Stomach (tissue), 9 donors: ENCODE measurements around the gene VPS11. TPM values are rescaled to one million over a fixed set of nuclear protein-coding genes. Genes with fewer than 3 reads are reported as not detected.

Experiments
- DNase-seq, 2 donors: peaks; one replicate each; pipeline versions ENCODE4 v3.0.0 to v3.0.0-alpha.2; 2013 to 2019
- H3K27ac ChIP-seq, 5 donors: fragments of 200-600 bp in 4 of 5; sonication (generic) in 4 of 5; one replicate each; pipeline ENCODE4 v1.5.1; 2013 to 2019; ENCODE audit warnings: mild to moderate bottlenecking in 1 of 5, moderate library complexity in 1 of 5
- H3K27me3 ChIP-seq, 3 donors: fragments of 200-600 bp; sonication (generic); one replicate each; pipeline ENCODE4 v1.5.1; 2017 to 2019; ENCODE audit warnings: mixed run types in 1 of 3
- H3K36me3 ChIP-seq, 4 donors: fragments of 200-600 bp; sonication (generic); 1 replicate in 3 of 4; 2 replicates in 1 of 4; pipeline ENCODE4 v1.5.1; 2016 to 2019
- H3K4me1 ChIP-seq, 4 donors: fragments of 200-600 bp; sonication (generic); one replicate each; pipeline ENCODE4 v1.5.1; 2016 to 2019
- H3K4me3 ChIP-seq, 4 donors: fragments of 200-600 bp; sonication (generic) in 3 of 4; one replicate each; pipeline ENCODE4 v1.5.1; 2016 to 2019; ENCODE audit warnings: mild to moderate bottlenecking in 1 of 4
- H3K9me3 ChIP-seq, 4 donors: fragments of 200-600 bp; sonication (generic); one replicate each; pipeline ENCODE4 v1.5.1; 2016 to 2019
- EP300 ChIP-seq: sonication (generic); formaldehyde crosslinking; IDR thresholded peaks from one replicate; pipeline ENCODE4 v1.6.1; 2017; ENCODE audit warnings: antibody characterized with exemption
- POLR2A ChIP-seq, 4 donors: fragments of 450-650 bp; IDR thresholded peaks; one replicate each; pipeline ENCODE4 v1.6.1; 2016; ENCODE audit warnings: antibody characterized with exemption in 4 of 4, control low read depth in 2 of 4, mild to moderate bottlenecking in 1 of 4, moderate library complexity in 1 of 4
- POLR2AphosphoS5 ChIP-seq, 3 donors: sonication (generic); formaldehyde crosslinking; IDR thresholded peaks; one replicate each; pipeline ENCODE4 v1.6.1; 2016; ENCODE audit warnings: antibody characterized with exemption in 3 of 3
- WGBS, 5 donors: extraction: QIAGEN DNeasy Blood & Tissue Kit in 3 of 5; methylation state at CpG; one replicate each; pipeline versions ENCODE4 v1.1.5 to v1.1.7; 2013 to 2018; 5-methylcytosine and 5-hydroxymethylcytosine counted together
- intact Hi-C: fragments of 100-400 bp; cut with DNase I; formaldehyde crosslinking; loops from one replicate; pipeline ENCODE4 v1.15.1; 2023; ENCODE audit warnings: low total_unique reads
- polyA plus RNA-seq, 3 donors: library from polyadenylated mRNA; stranded (reverse); fragments of 200-250 nt; gene quantifications; one replicate each; pipeline ENCODE4 v1.2.3, GENCODE V29; 2013
- total RNA-seq, 5 donors: library from RNA; depleted of rRNA; stranded (reverse); fragments of >200 nt; gene quantifications; one replicate each; pipeline versions ENCODE4 v1.1.0 to v1.2.3, GENCODE V29; 2014 to 2016
- TF ChIP-seq, protein P1 (sequence below), 7 experiments: fragments of 450-650 bp in 4 of 7; fragments of 200-600 bp in 3 of 7; sonication (generic) in 3 of 7; IDR thresholded peaks; one replicate each; pipeline ENCODE4 v1.5.1; 2016 to 2019; ENCODE audit warnings: antibody characterized with exemption in 7 of 7, control low read depth in 2 of 7, mild to moderate bottlenecking in 1 of 7
- donor health status: healthy with polysubstance abuse.
- donor health status: Bipolar disorder and iron deficiency.
- donor health status: healthy.

VPS11 gene
- total and polyA plus RNA-seq, 8 donors, result 8.2 to 190 (median 33.2) TPM

DNA sequence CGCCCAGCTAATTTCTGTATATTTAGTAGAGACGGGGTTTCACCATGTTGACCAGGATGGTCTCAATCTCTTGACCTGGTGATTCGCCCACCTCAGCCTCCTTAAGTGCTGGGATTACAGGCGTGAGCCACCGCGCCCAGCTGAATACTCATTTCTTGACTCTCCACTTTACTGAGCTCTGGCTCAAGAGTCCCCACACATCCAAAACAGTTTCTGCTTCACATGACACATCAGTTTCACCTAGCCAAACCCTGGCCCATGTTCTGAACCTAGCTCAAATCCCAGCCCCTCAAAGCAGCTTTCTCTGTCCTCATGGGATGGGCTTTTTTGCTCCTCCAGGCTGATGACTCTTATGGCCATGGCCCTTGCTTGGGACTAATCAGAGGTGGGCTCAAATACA, 20.4 kb upstream of the VPS11 start:
- Histone ChIP-seq H3K9me3 (no peaks in the 10 kb centered on the region), H3K27me3 (no peaks in the 10 kb centered on the region), H3K36me3 (peaks cover 70 to 82% (median 80%) of the 10 kb centered on the region in 4 donors), H3K4me1 (no peaks in the 10 kb centered on the region), H3K4me3 (no peak overlapping the region), H3K27ac (no peak overlapping the region)
- TF ChIP-seq EP300, result no peak
- no peak for TF ChIP-seq POLR2AphosphoS5 (IDR thresholded peaks at IDR 0.05)
- TF ChIP-seq, protein P1, sequence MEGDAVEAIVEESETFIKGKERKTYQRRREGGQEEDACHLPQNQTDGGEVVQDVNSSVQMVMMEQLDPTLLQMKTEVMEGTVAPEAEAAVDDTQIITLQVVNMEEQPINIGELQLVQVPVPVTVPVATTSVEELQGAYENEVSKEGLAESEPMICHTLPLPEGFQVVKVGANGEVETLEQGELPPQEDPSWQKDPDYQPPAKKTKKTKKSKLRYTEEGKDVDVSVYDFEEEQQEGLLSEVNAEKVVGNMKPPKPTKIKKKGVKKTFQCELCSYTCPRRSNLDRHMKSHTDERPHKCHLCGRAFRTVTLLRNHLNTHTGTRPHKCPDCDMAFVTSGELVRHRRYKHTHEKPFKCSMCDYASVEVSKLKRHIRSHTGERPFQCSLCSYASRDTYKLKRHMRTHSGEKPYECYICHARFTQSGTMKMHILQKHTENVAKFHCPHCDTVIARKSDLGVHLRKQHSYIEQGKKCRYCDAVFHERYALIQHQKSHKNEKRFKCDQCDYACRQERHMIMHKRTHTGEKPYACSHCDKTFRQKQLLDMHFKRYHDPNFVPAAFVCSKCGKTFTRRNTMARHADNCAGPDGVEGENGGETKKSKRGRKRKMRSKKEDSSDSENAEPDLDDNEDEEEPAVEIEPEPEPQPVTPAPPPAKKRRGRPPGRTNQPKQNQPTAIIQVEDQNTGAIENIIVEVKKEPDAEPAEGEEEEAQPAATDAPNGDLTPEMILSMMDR (IDR thresholded peaks at IDR 0.05), result no peak
- TF ChIP-seq POLR2A (IDR thresholded peaks at IDR 0.05), result no peak
- 86 to 90% (median 88%) methylated on average over 6 of the region's 6 CpGs for WGBS, 5 donors
- intact Hi-C loops, result no loop called here
- DNase-seq, result no peak

DNA sequence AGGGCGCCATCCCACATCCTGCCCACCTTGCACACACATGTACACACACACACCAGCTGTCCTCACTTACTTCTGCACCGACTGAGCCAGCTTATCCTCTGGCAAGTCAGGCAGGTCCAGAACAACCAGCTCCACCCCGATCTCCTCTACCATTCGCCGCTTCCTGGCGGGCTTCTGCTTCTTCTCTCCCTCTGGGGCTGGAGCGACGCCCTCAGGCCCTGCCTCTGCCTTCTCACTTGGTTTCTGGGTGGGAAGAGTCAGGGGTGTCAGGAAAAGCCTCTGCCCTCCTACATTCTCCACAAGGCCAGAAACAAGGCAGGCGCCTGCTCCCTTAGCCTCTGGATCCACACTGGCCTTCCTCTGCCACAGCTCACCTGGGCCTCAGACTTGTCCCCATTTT, 19.0 kb upstream of the VPS11 start:
- intact Hi-C loops, result no loop called here
- WGBS, 5 donors, result 94 to 96% (median 95%) methylated on average over 9 of the region's 9 CpGs
- no peak for DNase-seq
- Histone ChIP-seq H3K27me3 (no peaks in the 10 kb centered on the region), H3K4me1 (no peaks in the 10 kb centered on the region), H3K36me3 (peaks cover 83 to 97% (median 95%) of the 10 kb centered on the region in 4 donors), H3K4me3 (no peak overlapping the region), H3K9me3 (no peaks in the 10 kb centered on the region), H3K27ac (no peak overlapping the region)
- no peak for TF ChIP-seq POLR2A (IDR thresholded peaks at IDR 0.05)

GRCh38 chr11:119049081-119049480, 18.5 kb upstream of the VPS11 start:
- DNase-seq, result no peak
- Histone ChIP-seq H3K36me3 (peaks cover 87 to 99% (median 99%) of the 10 kb centered on the region in 4 donors), H3K4me3 (no peak overlapping the region), H3K9me3 (no peaks in the 10 kb centered on the region), H3K4me1 (peaks cover 0 to 2% (median under 1%) of the 10 kb centered on the region in 4 donors), H3K27me3 (no peaks in the 10 kb centered on the region), H3K27ac (no peak overlapping the region)
- TF ChIP-seq, protein P1 (IDR thresholded peaks at IDR 0.05), result no peak
- no peak for TF ChIP-seq EP300
- 86 to 98% (median 95%) methylated on average over 2 to 7 of the region's 7 CpGs for WGBS, 5 donors
- intact Hi-C loops, result no loop called here

DNA sequence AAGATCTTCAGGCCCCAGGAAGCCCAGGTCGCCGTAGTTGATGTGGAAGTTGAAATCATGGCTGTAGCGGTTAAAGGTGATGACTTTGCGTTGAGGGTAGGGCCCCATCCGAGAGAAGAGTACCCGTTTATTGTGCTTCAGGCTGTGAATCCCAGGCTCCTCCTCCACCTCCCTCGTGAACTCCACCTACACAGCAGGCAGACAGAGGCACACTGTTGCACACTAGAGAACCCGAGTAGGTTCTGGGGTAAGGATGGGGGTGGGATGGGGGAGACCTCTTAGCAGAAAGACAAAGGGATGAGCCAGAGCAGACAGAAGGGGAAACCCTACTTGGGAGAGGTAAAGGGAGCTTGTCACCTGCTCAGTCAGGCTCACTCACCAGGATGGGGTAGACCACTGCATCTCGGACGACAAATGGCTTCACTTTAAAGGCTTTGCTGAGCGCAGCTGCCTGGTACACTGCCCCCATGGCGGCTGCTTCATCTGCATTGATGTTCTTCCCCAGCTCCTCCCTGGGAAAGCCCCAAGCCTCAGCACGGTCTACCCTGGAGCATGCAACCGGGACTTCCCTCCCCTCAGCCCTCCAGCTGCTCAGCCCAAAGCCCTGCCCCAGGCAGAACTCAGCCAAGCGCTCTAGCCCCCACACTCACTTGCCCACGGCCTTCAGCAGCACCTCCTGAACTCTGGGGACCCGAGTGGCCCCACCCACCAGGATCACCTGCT, 16.0 kb upstream of the VPS11 start:
- H3K4me3 ChIP-seq, result no peak overlapping the region
- intact Hi-C loops, result no loop called here
- H3K27ac ChIP-seq, result no peak overlapping the region
- no peaks in the 10 kb centered on the region for H3K27me3 ChIP-seq
- TF ChIP-seq EP300, result no peak
- no peak for TF ChIP-seq POLR2A (IDR thresholded peaks at IDR 0.05)
- WGBS, 5 donors, result 76 to 86% (median 83%) methylated on average over 17 of the region's 17 CpGs
- DNase-seq, result no peak
- peaks cover 79 to 90% (median 88%) of the 10 kb centered on the region in 4 donors for H3K36me3 ChIP-seq
- peaks cover 13 to 27% (median 23%) of the 10 kb centered on the region in 4 donors for H3K4me1 ChIP-seq
- no peaks in the 10 kb centered on the region for H3K9me3 ChIP-seq

DNA sequence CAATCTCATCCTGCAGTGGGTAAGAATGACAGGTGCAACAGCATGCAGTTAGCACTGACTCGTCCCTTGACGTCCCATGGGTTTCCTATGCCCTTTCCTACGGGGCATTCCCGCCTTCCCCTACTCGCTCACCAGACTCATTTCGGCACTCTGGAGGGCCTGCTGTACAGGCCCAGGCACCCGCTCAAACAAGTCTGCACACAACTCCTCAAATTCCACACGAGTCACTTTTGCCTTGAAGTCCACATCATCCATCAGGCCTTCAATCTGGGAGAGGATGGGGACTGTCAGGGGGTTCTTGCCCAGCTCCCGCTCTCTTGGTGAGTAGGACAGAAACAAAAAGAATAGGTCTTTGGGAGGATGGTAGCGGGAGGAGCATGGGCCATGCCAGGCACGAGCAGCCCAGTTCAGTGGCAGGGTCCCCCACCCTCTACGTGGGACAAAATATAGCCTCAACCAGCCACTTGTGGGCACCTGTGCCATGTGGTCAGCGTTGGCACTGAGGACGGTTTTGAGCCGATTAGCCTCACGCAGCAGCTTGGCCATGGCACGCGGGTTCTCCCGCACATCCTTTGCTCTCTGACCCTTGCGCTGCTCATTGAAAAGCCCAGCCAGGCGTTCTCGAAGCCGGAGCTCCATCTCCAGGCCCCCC, 15.3 kb upstream of the VPS11 start:
- H3K36me3 ChIP-seq, result peaks cover 72 to 83% (median 81%) of the 10 kb centered on the region in 4 donors
- no peak overlapping the region for H3K27ac ChIP-seq
- intact Hi-C loops, result no loop called here
- no peak for DNase-seq
- no peak overlapping the region for H3K4me3 ChIP-seq
- WGBS, 5 donors, result 91 to 95% (median 92%) methylated on average over 18 to 23 of the region's 23 CpGs
- no peaks in the 10 kb centered on the region for H3K27me3 ChIP-seq
- TF ChIP-seq, protein P1 (IDR thresholded peaks at IDR 0.05), result no peak
- TF ChIP-seq EP300 (no peak), POLR2A (IDR thresholded peaks at IDR 0.05) (no peak), POLR2AphosphoS5 (IDR thresholded peaks at IDR 0.05) (no peak)
- H3K4me1 ChIP-seq, result peaks cover 13 to 28% (median 23%) of the 10 kb centered on the region in 4 donors
- H3K9me3 ChIP-seq, result no peaks in the 10 kb centered on the region
